Thoracic aorta (tissue), 2 donors: Measurements from ENCODE around the gene TXNRD2. TPM values are rescaled to one million over a fixed set of nuclear protein-coding genes. Genes with fewer than 3 reads are reported as not detected.

Source experiments
- ATAC-seq: fragments of 150-250 bp; one replicate; pipeline ENCODE4 v1.8.0; 2017; ENCODE audit warnings: low read depth; ENCODE audit not compliant: insufficient number of reproducible peaks, low FRiP score
- DNase-seq: peaks from one replicate; pipeline ENCODE4 v3.0.0-alpha.2; 2020; ENCODE audit warnings: low spot score
- H3K27ac ChIP-seq, 2 donors: fragments of 200-600 bp; sonication (generic); 1 replicate in 1 of 2; 2 replicates in 1 of 2; pipeline ENCODE4 v1.5.1; 2016; ENCODE audit warnings: mild to moderate bottlenecking in 2 of 2, moderate library complexity in 2 of 2
- H3K27me3 ChIP-seq: fragments of 200-600 bp; sonication (generic); replicated peaks from 2 replicates; pipeline ENCODE4 v1.6.0; 2016; ENCODE audit warnings: mild to moderate bottlenecking; ENCODE audit not compliant: insufficient read depth
- H3K36me3 ChIP-seq: fragments of 200-600 bp; sonication (generic); one replicate; pipeline ENCODE4 v1.5.1; 2016
- H3K4me1 ChIP-seq, 2 donors: fragments of 200-600 bp; sonication (generic); 1 replicate in 1 of 2; 2 replicates in 1 of 2; pipeline versions ENCODE4 v1.5.1 to v1.6.0; 2016; ENCODE audit warnings: low read depth in 2 of 2, mild to moderate bottlenecking in 1 of 2; ENCODE audit not compliant: control insufficient read depth in 1 of 2
- H3K4me3 ChIP-seq: fragments of 200-600 bp; sonication (generic); 2 replicates; pipeline ENCODE4 v1.5.1; 2016; ENCODE audit warnings: mild to moderate bottlenecking
- H3K9me3 ChIP-seq: fragments of 200-600 bp; sonication (generic); 2 replicates; pipeline ENCODE4 v1.5.1; 2016
- total RNA-seq, 2 donors: library from RNA; depleted of rRNA; stranded (reverse); fragments of >200 nt; gene quantifications; one replicate each; pipeline versions ENCODE4 v1.1.0 to v1.2.3, GENCODE V29; 2016
- TF ChIP-seq, protein P1 (sequence below): fragments of 200-600 bp; sonication (generic); IDR thresholded peaks from one replicate; pipeline ENCODE4 v1.5.1; 2019; ENCODE audit warnings: antibody characterized with exemption

TXNRD2 gene
- total RNA-seq, 2 donors from 2014 or later, result 27.4 to 37.6 TPM

DNA sequence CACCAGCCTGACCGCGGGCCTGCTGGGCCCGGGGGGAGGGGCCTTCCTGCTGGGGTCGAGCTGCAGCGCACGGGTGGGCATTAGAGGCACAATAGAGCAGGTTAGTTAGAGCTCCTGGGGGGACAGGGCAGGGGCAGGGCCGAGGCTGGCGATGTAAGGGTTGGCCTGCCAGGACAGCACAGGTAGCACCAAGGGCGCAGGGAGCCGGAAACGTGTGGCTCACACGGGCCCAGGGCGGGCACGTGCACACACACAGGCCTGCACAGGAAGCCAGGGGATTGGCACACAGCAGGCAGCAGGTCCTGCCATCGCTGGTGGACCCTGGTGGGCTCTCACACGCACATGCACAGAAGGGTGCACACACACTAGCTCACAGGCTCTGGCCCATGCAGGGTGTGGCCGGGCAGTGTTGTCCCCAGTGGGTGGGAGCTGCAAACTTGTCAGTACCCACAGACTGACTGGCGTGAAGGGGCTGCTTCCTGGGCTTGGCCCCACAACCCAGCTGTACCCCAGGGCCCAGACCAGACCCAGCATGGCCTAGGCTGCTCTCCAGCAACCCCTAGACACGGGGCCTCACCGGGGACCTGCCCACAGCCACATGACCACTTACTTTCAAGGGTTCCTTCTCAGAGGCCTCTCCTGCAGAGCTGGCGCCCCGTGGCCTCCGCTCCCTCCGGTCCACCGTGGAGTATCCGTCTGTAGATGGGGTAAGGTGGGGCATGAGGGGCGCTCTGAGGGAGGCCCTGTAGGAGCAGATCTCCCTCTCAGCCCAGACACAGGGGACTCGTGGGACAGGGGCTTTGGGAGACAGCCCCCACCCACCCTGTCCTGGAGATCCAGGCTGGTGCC lies 29.9 kb upstream of the TXNRD2 start:
- Histone ChIP-seq H3K4me3 (no peak overlapping the region), H3K36me3 (peaks cover 53% of the 10 kb centered on the region), H3K4me1 (peaks cover 0 to 23% of the 10 kb centered on the region in 2 donors), H3K27ac (no peak overlapping the region), H3K27me3 (no peaks in the 10 kb centered on the region), H3K9me3 (no peaks in the 10 kb centered on the region)
- TF ChIP-seq, protein P1, sequence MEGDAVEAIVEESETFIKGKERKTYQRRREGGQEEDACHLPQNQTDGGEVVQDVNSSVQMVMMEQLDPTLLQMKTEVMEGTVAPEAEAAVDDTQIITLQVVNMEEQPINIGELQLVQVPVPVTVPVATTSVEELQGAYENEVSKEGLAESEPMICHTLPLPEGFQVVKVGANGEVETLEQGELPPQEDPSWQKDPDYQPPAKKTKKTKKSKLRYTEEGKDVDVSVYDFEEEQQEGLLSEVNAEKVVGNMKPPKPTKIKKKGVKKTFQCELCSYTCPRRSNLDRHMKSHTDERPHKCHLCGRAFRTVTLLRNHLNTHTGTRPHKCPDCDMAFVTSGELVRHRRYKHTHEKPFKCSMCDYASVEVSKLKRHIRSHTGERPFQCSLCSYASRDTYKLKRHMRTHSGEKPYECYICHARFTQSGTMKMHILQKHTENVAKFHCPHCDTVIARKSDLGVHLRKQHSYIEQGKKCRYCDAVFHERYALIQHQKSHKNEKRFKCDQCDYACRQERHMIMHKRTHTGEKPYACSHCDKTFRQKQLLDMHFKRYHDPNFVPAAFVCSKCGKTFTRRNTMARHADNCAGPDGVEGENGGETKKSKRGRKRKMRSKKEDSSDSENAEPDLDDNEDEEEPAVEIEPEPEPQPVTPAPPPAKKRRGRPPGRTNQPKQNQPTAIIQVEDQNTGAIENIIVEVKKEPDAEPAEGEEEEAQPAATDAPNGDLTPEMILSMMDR, result no peak
- no peak for ATAC-seq
- DNase-seq, result no peak

DNA sequence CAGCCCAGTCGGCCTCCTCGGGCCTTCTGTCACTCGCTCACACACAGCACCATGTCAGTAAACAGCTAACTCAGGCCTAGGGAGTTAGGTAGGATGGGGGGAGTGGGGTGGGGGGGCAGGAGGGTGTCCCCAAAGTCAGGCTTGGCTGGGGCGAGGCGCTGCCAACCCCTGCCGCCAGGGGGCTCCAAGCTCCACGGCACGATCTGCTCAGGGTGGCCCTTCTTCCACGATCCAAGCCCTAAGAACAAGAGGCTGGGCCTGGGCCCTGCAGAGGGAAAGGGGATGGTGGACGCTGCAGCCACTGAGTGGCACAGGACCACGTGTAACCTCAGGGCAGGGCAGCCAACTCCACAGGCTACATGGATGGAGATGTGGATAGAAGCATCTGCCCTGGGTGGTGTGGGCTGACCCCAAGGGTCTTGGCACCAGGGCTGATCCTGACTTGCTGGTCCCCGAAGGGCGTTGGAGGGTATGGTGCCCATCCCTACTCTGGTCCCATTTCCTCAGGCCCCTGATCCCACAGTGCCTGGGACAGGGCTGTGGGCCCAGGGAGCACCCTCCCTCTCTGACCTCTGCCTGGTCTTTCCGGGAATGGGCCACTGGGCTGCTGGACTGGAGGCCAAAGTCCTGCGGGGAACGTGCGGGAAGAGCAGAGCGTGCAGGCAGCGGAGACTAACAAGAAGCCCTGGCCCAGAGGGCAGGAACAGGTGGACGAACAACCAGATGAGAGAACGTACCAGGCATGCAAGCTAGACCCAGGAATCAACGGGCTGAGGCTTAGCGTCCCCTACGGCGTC lies 29.1 kb upstream of the TXNRD2 start:
- ATAC-seq (peak; percentile 44), DNase-seq (no peak)
- TF ChIP-seq, protein P1, result peak; percentile 98
- peak overlapping the region in 1 of 2 donors; percentile 63 for H3K27ac ChIP-seq
- H3K4me3 ChIP-seq, result no peak overlapping the region
- no peaks in the 10 kb centered on the region for H3K9me3 ChIP-seq
- H3K27me3 ChIP-seq, result no peaks in the 10 kb centered on the region
- peaks cover 50% of the 10 kb centered on the region for H3K36me3 ChIP-seq
- peaks cover 0 to 23% of the 10 kb centered on the region in 2 donors for H3K4me1 ChIP-seq

DNA sequence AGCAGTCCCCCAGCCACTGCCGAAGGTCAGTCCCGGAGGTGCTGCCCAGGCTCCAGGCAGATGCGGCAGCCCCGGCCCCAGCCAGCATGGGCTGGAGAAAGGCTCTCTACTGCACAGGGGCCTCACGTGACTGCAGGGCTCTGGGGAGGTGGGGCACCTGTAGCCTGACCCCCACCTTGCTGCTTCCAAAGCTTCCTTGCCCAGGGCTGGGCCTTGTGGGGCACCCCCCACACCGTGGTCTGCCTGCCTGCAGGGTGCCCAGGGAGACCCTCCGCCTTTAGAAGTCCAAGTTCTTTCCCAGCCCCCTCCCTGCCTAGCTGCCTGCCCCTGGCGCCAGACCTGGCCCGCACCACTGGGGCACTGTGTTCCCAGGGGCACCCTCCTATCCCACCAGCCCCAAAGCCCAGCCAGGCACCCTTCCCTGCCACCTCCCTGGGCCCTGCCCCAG lies 28.4 kb upstream of the TXNRD2 start:
- DNase-seq (no peak), ATAC-seq (no peak)
- no peaks in the 10 kb centered on the region for H3K9me3 ChIP-seq
- peak overlapping the region in 1 of 2 donors; percentile 63 for H3K27ac ChIP-seq
- H3K4me3 ChIP-seq, result no peak overlapping the region
- H3K4me1 ChIP-seq, result peaks cover 0 to 17% of the 10 kb centered on the region in 2 donors
- peaks cover 50% of the 10 kb centered on the region for H3K36me3 ChIP-seq
- TF ChIP-seq, protein P1, result no peak
- H3K27me3 ChIP-seq, result no peaks in the 10 kb centered on the region

DNA sequence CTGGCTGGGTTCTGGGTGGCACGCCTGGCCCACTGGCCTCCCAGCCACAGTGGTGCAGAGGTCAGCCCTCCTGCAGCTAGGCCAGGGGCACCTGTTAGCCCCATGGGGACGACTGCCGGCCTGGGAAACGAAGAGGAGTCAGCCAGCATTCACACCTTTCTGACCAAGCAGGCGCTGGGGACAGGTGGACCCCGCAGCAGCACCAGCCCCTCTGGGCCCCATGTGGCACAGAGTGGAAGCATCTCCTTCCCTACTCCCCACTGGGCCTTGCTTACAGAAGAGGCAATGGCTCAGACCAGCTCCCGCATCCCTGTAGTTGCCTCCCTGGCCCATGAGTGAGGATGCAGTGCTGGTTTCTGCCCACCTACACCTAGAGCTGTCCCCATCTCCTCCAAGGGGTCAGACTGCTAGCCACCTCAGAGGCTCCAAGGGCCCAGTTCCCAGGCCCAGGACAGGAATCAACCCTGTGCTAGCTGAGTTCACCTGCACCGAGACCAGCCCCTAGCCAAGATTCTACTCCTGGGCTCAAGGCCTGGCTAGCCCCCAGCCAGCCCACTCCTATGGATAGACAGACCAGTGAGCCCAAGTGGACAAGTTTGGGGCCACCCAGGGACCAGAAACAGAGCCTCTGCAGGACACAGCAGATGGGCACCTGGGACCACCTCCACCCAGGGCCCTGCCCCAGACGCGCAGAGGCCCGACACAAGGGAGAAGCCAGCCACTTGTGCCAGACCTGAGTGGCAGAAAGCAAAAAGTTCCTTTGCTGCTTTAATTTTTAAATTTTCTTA lies 27.7 kb upstream of the TXNRD2 start:
- H3K4me3 ChIP-seq, result no peak overlapping the region
- peak overlapping the region in 1 of 2 donors; percentile 38 for H3K27ac ChIP-seq
- peaks cover 0 to 10% of the 10 kb centered on the region in 2 donors for H3K4me1 ChIP-seq
- no peaks in the 10 kb centered on the region for H3K9me3 ChIP-seq
- ATAC-seq (no peak), DNase-seq (no peak)
- TF ChIP-seq, protein P1, result no peak
- peaks cover 55% of the 10 kb centered on the region for H3K36me3 ChIP-seq
- H3K27me3 ChIP-seq, result no peaks in the 10 kb centered on the region
